Measurements from ENCODE around the gene IL5RA. TPM values are rescaled to one million over a fixed set of nuclear protein-coding genes. Genes with fewer than 3 reads are reported as not detected.

IL5RA gene
- total RNA-seq, 3 donors from 2014 or later (not counting 1 experiment from before 2014, with no cell fraction given) = 0.34 to 12.4 TPM; not detected in 1

- H3K4me1 Mint-ChIP-seq = no peaks in the 10 kb centered on the region
- WGBS (ENCODE audit: insufficient coverage) = 89% methylated on average over 25 of the region's 25 CpGs
- no peak overlapping the region for H3K4me3 Mint-ChIP-seq
- no peaks in the 10 kb centered on the region for H3K27me3 ChIP-seq (ENCODE audit: control insufficient read depth, insufficient read depth, low read length)
- TF ChIP-seq, protein P1, sequence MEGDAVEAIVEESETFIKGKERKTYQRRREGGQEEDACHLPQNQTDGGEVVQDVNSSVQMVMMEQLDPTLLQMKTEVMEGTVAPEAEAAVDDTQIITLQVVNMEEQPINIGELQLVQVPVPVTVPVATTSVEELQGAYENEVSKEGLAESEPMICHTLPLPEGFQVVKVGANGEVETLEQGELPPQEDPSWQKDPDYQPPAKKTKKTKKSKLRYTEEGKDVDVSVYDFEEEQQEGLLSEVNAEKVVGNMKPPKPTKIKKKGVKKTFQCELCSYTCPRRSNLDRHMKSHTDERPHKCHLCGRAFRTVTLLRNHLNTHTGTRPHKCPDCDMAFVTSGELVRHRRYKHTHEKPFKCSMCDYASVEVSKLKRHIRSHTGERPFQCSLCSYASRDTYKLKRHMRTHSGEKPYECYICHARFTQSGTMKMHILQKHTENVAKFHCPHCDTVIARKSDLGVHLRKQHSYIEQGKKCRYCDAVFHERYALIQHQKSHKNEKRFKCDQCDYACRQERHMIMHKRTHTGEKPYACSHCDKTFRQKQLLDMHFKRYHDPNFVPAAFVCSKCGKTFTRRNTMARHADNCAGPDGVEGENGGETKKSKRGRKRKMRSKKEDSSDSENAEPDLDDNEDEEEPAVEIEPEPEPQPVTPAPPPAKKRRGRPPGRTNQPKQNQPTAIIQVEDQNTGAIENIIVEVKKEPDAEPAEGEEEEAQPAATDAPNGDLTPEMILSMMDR (IDR thresholded peaks at IDR 0.05) = no peak
- H3K27ac Mint-ChIP-seq = no peak overlapping the region
- no peaks in the 10 kb centered on the region for H3K4me1 ChIP-seq (ENCODE audit: control insufficient read depth, insufficient read depth, low read length)
- ATAC-seq = peak in 1 of 3 donors; percentile 9
- no peaks in the 10 kb centered on the region for H3K36me3 ChIP-seq (ENCODE audit: control insufficient read depth, insufficient read depth, low read length)
- H3K36me3 Mint-ChIP-seq = no peaks in the 10 kb centered on the region
- intact Hi-C loops (cut with micrococcal nuclease) = no loop called here
- peaks cover 4 to 9% of the 10 kb centered on the region in 2 donors for H3K27me3 Mint-ChIP-seq (ENCODE audit: low read depth in 2 of 2)
- DNase-seq = no peak
- no peaks in the 10 kb centered on the region for H3K9me3 Mint-ChIP-seq
- no peak overlapping the region for H3K4me3 ChIP-seq (ENCODE audit: low read length)
- H3K27ac ChIP-seq (ENCODE audit: low read length) = no peak overlapping the region
- no peaks in the 10 kb centered on the region for H3K9me3 ChIP-seq (ENCODE audit: control insufficient read depth, insufficient read depth, low read length)
These were observed 71.8 kb downstream of the IL5RA start for GRCh38 chr3:3038201-3038991.

DNA sequence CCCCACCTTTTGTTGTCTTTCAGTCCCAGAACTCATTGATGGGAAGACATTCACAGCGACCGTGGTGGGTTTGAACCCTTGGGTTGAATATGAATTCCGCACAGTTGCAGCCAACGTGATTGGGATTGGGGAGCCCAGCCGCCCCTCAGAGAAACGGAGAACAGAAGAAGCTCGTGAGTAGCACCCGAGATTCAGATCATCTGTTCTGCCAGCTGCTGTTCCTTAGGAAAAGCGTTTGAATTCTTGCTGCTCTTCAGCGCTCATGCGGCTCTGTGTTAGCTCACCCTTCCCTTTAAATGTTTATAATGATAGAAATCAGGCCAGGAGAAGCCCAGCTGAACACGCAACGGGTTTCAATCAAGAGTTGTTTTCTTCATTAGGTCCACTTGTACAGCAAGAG, 73.0 kb downstream of the IL5RA start:
- intact Hi-C loops (cut with micrococcal nuclease) = no loop called here
- no peaks in the 10 kb centered on the region for H3K9me3 Mint-ChIP-seq
- DNase-seq = no peak
- Histone ChIP-seq H3K4me1 (ENCODE audit: control insufficient read depth, insufficient read depth, low read length) (no peaks in the 10 kb centered on the region), H3K27me3 (ENCODE audit: control insufficient read depth, insufficient read depth, low read length) (no peaks in the 10 kb centered on the region), H3K36me3 (ENCODE audit: control insufficient read depth, insufficient read depth, low read length) (no peaks in the 10 kb centered on the region), H3K4me3 (ENCODE audit: low read length) (no peak overlapping the region), H3K27ac (ENCODE audit: low read length) (no peak overlapping the region), H3K9me3 (ENCODE audit: control insufficient read depth, insufficient read depth, low read length) (no peaks in the 10 kb centered on the region)
- WGBS (ENCODE audit: insufficient coverage) = 88% methylated on average over 13 of the region's 13 CpGs
- no peaks in the 10 kb centered on the region for H3K36me3 Mint-ChIP-seq
- ATAC-seq = no peak
- no peak overlapping the region for H3K27ac Mint-ChIP-seq
- no peak overlapping the region for H3K4me3 Mint-ChIP-seq
- H3K4me1 Mint-ChIP-seq = no peaks in the 10 kb centered on the region
- peaks cover 4 to 9% of the 10 kb centered on the region in 2 donors for H3K27me3 Mint-ChIP-seq (ENCODE audit: low read depth in 2 of 2)
- TF ChIP-seq, protein P1 (IDR thresholded peaks at IDR 0.05) = no peak

- Mint-ChIP-seq H3K9me3 (no peaks in the 10 kb centered on the region), H3K4me1 (peaks cover 9 to 10% of the 10 kb centered on the region in 2 donors), H3K4me3 (no peak overlapping the region), H3K27me3 (ENCODE audit: low read depth in 2 of 2) (no peaks in the 10 kb centered on the region), H3K27ac (no peak overlapping the region), H3K36me3 (no peaks in the 10 kb centered on the region)
- H3K27ac ChIP-seq (ENCODE audit: low read length) = no peak overlapping the region
- WGBS (ENCODE audit: insufficient coverage) = 100% methylated on average over 2 of the region's 4 CpGs
- no peaks in the 10 kb centered on the region for H3K9me3 ChIP-seq (ENCODE audit: control insufficient read depth, insufficient read depth, low read length)
- no peaks in the 10 kb centered on the region for H3K36me3 ChIP-seq (ENCODE audit: control insufficient read depth, insufficient read depth, low read length)
- DNase-seq (no peak), ATAC-seq (no peak)
- TF ChIP-seq, protein P1 (IDR thresholded peaks at IDR 0.05) = no peak
- H3K27me3 ChIP-seq (ENCODE audit: control insufficient read depth, insufficient read depth, low read length) = no peaks in the 10 kb centered on the region
- no peak overlapping the region for H3K4me3 ChIP-seq (ENCODE audit: low read length)
- H3K4me1 ChIP-seq (ENCODE audit: control insufficient read depth, insufficient read depth, low read length) = no peaks in the 10 kb centered on the region
- intact Hi-C loops (cut with micrococcal nuclease) = no loop called here
These were observed 78.8 kb downstream of the IL5RA start for GRCh38 chr3:3031326-3031725.
